ENCODE results near the gene STRN. TPM values are rescaled to one million over a fixed set of nuclear protein-coding genes. Genes with fewer than 3 reads are reported as not detected.

STRN gene
- total RNA-seq, 1 experiment from 2014 or later: 25.3 TPM

DNA sequence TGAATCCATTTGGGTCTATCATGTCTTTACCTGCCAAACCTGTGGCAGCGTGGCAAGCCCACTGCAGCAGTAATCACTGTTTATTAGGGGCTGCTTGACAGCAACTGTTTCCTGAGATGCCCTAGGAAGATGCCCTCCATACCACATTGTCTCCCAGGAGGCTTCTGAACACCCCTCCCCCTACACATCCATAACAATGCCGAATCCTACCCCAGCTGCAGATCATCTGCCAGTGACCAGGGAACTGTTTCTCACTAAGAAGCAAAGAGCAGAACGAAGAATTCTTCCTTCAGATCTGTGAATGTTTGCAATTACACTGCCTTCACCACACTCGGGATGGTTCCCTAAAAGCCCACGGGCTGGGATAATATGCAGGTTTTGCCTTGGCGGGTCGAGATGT lies 142.1 kb downstream of the STRN start:
- no peaks in the 10 kb centered on the region for H3K4me1 Mint-ChIP-seq (ENCODE audit: insufficient read depth, unreplicated experiment)
- TF ChIP-seq, protein P1, sequence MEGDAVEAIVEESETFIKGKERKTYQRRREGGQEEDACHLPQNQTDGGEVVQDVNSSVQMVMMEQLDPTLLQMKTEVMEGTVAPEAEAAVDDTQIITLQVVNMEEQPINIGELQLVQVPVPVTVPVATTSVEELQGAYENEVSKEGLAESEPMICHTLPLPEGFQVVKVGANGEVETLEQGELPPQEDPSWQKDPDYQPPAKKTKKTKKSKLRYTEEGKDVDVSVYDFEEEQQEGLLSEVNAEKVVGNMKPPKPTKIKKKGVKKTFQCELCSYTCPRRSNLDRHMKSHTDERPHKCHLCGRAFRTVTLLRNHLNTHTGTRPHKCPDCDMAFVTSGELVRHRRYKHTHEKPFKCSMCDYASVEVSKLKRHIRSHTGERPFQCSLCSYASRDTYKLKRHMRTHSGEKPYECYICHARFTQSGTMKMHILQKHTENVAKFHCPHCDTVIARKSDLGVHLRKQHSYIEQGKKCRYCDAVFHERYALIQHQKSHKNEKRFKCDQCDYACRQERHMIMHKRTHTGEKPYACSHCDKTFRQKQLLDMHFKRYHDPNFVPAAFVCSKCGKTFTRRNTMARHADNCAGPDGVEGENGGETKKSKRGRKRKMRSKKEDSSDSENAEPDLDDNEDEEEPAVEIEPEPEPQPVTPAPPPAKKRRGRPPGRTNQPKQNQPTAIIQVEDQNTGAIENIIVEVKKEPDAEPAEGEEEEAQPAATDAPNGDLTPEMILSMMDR (IDR thresholded peaks at IDR 0.05; ENCODE audit: unreplicated experiment): no peak
- intact Hi-C loops (cut with micrococcal nuclease): no loop called here
- no peaks in the 10 kb centered on the region for H3K9me3 Mint-ChIP-seq (ENCODE audit: unreplicated experiment)
- ChIA-PET CTCF (no interaction called here), POLR2A (no interaction called here)
- no TSS peak for BruUV-seq (replicated peaks)
- H3K4me3 Mint-ChIP-seq (ENCODE audit: unreplicated experiment): no peak overlapping the region
- H3K27ac Mint-ChIP-seq (ENCODE audit: low read depth, unreplicated experiment): no peak overlapping the region
- H3K36me3 Mint-ChIP-seq (ENCODE audit: insufficient read depth, unreplicated experiment): no peaks in the 10 kb centered on the region
- H3K27me3 Mint-ChIP-seq (ENCODE audit: insufficient read depth, unreplicated experiment): peaks cover 12% of the 10 kb centered on the region
- DNase-seq (ENCODE audit: unreplicated experiment): no peak

DNA sequence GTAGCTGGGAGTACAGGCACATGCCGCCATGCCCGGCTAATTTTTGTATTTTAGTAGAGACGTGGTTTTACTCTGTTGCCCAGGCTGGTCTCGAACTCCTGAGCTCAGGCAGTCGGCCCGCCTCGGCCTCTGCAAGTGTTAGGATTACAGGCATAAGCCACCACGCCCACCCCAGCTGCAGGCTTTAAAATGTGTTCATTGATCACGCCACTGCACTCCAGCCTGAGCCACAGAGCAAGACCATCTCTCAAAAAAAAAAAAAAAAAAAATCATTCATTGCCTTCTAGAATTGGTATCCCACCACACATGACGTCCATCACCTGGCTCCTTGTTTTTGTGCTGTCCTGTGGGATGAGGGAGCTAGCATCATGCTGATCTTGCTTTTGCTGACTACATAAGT lies 142.5 kb downstream of the STRN start:
- Mint-ChIP-seq H3K27ac (ENCODE audit: low read depth, unreplicated experiment) (no peak overlapping the region), H3K36me3 (ENCODE audit: insufficient read depth, unreplicated experiment) (no peaks in the 10 kb centered on the region), H3K9me3 (ENCODE audit: unreplicated experiment) (no peaks in the 10 kb centered on the region), H3K4me1 (ENCODE audit: insufficient read depth, unreplicated experiment) (no peaks in the 10 kb centered on the region), H3K4me3 (ENCODE audit: unreplicated experiment) (no peak overlapping the region), H3K27me3 (ENCODE audit: insufficient read depth, unreplicated experiment) (peaks cover 12% of the 10 kb centered on the region)
- POLR2A ChIA-PET: no interaction called here
- no TSS peak for BruUV-seq (replicated peaks)
- CTCF ChIA-PET: no interaction called here
- TF ChIP-seq, protein P1 (IDR thresholded peaks at IDR 0.05; ENCODE audit: unreplicated experiment): no peak
- intact Hi-C loops (cut with micrococcal nuclease): no loop called here
- DNase-seq (ENCODE audit: unreplicated experiment): no peak

DNA sequence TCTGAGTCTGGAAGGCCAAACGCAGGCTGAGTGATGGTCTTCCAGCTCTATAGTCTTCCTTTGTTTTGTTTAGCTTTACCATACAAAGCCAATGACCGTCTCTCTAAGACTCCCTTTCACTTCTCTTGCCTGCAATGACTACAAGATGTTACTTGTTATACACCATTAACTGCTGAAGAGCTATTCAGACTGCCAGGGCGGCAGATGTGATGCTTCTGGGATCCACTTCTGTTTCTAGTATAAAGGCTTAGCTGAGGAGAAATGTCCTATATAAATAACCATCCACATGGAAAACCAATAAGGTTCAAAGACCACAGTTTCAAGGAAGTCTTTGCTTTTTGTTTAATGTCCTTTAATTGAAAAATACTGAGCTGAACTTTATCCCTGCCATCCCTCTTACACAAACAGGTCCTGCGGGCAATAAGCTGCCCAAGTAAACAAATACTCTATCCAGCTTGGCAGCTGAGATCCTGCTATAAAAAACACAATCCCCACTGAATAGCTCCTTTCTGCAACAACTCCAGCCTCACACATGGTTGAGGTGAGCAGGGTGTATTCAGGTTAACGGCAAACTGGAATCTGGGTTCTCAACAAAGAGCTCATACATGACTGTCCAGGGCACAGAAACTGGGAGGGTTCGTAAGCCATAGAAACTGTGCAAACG lies 145.3 kb downstream of the STRN start:
- no TSS peak for BruUV-seq (replicated peaks)
- H3K4me3 Mint-ChIP-seq (ENCODE audit: unreplicated experiment): no peak overlapping the region
- H3K4me1 Mint-ChIP-seq (ENCODE audit: insufficient read depth, unreplicated experiment): no peaks in the 10 kb centered on the region
- H3K27ac Mint-ChIP-seq (ENCODE audit: low read depth, unreplicated experiment): no peak overlapping the region
- H3K36me3 Mint-ChIP-seq (ENCODE audit: insufficient read depth, unreplicated experiment): no peaks in the 10 kb centered on the region
- intact Hi-C loops (cut with micrococcal nuclease): no loop called here
- H3K9me3 Mint-ChIP-seq (ENCODE audit: unreplicated experiment): no peaks in the 10 kb centered on the region
- no peaks in the 10 kb centered on the region for H3K27me3 Mint-ChIP-seq (ENCODE audit: insufficient read depth, unreplicated experiment)
- ChIA-PET CTCF (interaction anchor here (0.6 to 3.4 kb wide), 4 partner anchors 36 to 257 kb away, joined by 3 to 10 read pairs (median 4); no protein-coding TSS in a partner anchor), POLR2A (no interaction called here)
- TF ChIP-seq, protein P1 (IDR thresholded peaks at IDR 0.05; ENCODE audit: unreplicated experiment): no peak
- no peak for DNase-seq (ENCODE audit: unreplicated experiment)

- TF ChIP-seq, protein P1 (IDR thresholded peaks at IDR 0.05; ENCODE audit: unreplicated experiment): peak; percentile 17
- Mint-ChIP-seq H3K4me3 (ENCODE audit: unreplicated experiment) (no peak overlapping the region), H3K27me3 (ENCODE audit: insufficient read depth, unreplicated experiment) (no peaks in the 10 kb centered on the region), H3K27ac (ENCODE audit: low read depth, unreplicated experiment) (no peak overlapping the region), H3K9me3 (ENCODE audit: unreplicated experiment) (no peaks in the 10 kb centered on the region), H3K4me1 (ENCODE audit: insufficient read depth, unreplicated experiment) (no peaks in the 10 kb centered on the region), H3K36me3 (ENCODE audit: insufficient read depth, unreplicated experiment) (no peaks in the 10 kb centered on the region)
- BruUV-seq (replicated peaks): no TSS peak
- CTCF ChIA-PET: interaction anchor here (0.5 to 0.9 kb wide), 3 partner anchors 65 to 184 kb away, joined by 3 to 4 read pairs (median 3); no protein-coding TSS in a partner anchor
- DNase-seq (ENCODE audit: unreplicated experiment): peak; percentile 4
- POLR2A ChIA-PET: no interaction called here
- intact Hi-C loops (cut with micrococcal nuclease): loop anchor here (1.0 to 10.0 kb wide), 2 partner anchors 96 to 186 kb away; no protein-coding TSS in a partner anchor
Observed at GRCh38 chr2:36819095-36819711, 147.1 kb downstream of the STRN start.

All from MCF 10A (cell line).